HepG2 (cell line): ENCODE data around the gene SYNGAP1. TPM values are rescaled to one million over a fixed set of nuclear protein-coding genes. Genes with fewer than 3 reads are reported as not detected.

Experiments used
- ATAC-seq: fragments of 200-7000 bp; cut with Tn5 transposase; 3 replicates; pipeline ENCODE4 v1.9.1; 2020; ENCODE audit warnings: mild to moderate bottlenecking, moderate library complexity
- BruUV-seq: library from RNA; stranded (reverse); fragments of 400-500 nt; replicated peaks from 2 replicates; lab custom pipeline; 2021; lab: Mats Ljungman, UMichigan
- CTCF ChIA-PET: fragments of 300-600 bp; formaldehyde crosslinking; extraction: SDS; loops from one replicate; lab custom pipeline; 2021; ENCODE audit warnings: low total read pairs, inconsistent platforms, low intra/inter-chr PET ratio; lab: Yijun Ruan, JAX
- POLR2A ChIA-PET: fragments of 350-600 bp; sonication (Branson Sonifier 250); formaldehyde crosslinking; loops from one replicate; lab custom pipeline; 2020; ENCODE audit warnings: antibody characterized with exemption, inconsistent platforms; lab: Yijun Ruan, JAX
- DNase-seq: peaks from one replicate; pipeline ENCODE4 v3.0.0-alpha.2; 2015; ENCODE audit warnings: low spot score
- FAIRE-seq: peaks from 3 replicates; lab custom pipeline; 2011; peaks lifted over from hg19 to GRCh38; lab: Jason Lieb, UNC
- H2AFZ ChIP-seq: one replicate; pipeline ENCODE4 v1.6.1; 2011; ENCODE audit warnings: low read length, inconsistent platforms
- H3K27ac ChIP-seq: fragments of 300-600 bp; 3 replicates; pipeline ENCODE4 v1.8.0; 2011; ENCODE audit warnings: mixed run types, mild to moderate bottlenecking, mixed read lengths, low read length, inconsistent platforms; ENCODE audit not compliant: insufficient read depth; ENCODE audit errors: extremely low read length
- H3K27me3 ChIP-seq, 2 experiments: fragments of 200-600 bp in 1 of 2; 2 replicates in 1 of 2; 3 replicates in 1 of 2; pipeline versions ENCODE4 v1.6.0 to v1.8.0; 2011; ENCODE audit warnings: low read length in 2 of 2, mild to moderate bottlenecking in 2 of 2, moderate library complexity in 2 of 2, inconsistent platforms in 1 of 2; ENCODE audit not compliant: insufficient read depth in 2 of 2, control insufficient read depth in 1 of 2
- H3K36me3 ChIP-seq, 2 experiments: fragments of 200-600 bp in 1 of 2; replicated peaks in 1 of 2; 2 replicates in 1 of 2; 3 replicates in 1 of 2; pipeline versions ENCODE4 v1.5.1 to v1.8.0; 2011; ENCODE audit warnings: low read length in 2 of 2, inconsistent platforms in 1 of 2; ENCODE audit not compliant: insufficient read depth in 2 of 2, control insufficient read depth in 1 of 2
- H3K4me1 ChIP-seq: 2 replicates; pipeline ENCODE4 v1.5.1; 2012; ENCODE audit warnings: low read length, inconsistent platforms; ENCODE audit not compliant: insufficient read depth
- H3K4me2 ChIP-seq: 2 replicates; pipeline ENCODE4 v1.6.0; 2011; ENCODE audit warnings: low read depth, low read length, inconsistent platforms
- H3K4me3 ChIP-seq, 3 experiments: fragments of 200-600 bp in 1 of 3; sonication (generic), shearing (Covaris generic) in 1 of 3; replicated peaks in 1 of 3; 2 replicates each; pipeline ENCODE4 v1.5.1; 2011 to 2016; ENCODE audit warnings: low read length in 3 of 3, inconsistent platforms in 2 of 3, low read depth in 2 of 3, mild to moderate bottlenecking in 2 of 3, control low read depth in 1 of 3, mixed read lengths in 1 of 3; ENCODE audit not compliant: insufficient read depth in 1 of 3
- H3K79me2 ChIP-seq: one replicate; pipeline ENCODE4 v1.6.1; 2011; ENCODE audit warnings: low read length, inconsistent platforms; ENCODE audit not compliant: insufficient read depth
- H3K9ac ChIP-seq: 2 replicates; pipeline ENCODE4 v1.6.0; 2011; ENCODE audit warnings: mild to moderate bottlenecking, low read depth, low read length, inconsistent platforms; ENCODE audit not compliant: insufficient read depth
- H3K9me3 ChIP-seq: 2 replicates; pipeline ENCODE4 v1.5.1; 2012; ENCODE audit warnings: mild to moderate bottlenecking, low read length
- H4K20me1 ChIP-seq: 2 replicates; pipeline ENCODE4 v1.6.0; 2011; ENCODE audit warnings: inconsistent platforms, mild to moderate bottlenecking, low read length, moderate library complexity; ENCODE audit not compliant: insufficient read depth
- GABPA ChIP-seq, 2 experiments: IDR thresholded peaks; 2 replicates each; pipeline ENCODE4 v1.6.1; 2011 to 2016; ENCODE audit warnings: low read depth in 2 of 2, low read length in 1 of 2, missing biosample characterization in 1 of 2, missing genetic modification characterization in 1 of 2
- HNRNPK ChIP-seq: fragments of 200-400 bp; formaldehyde crosslinking; IDR thresholded peaks from 2 replicates; pipeline ENCODE4 v1.6.1; 2018; ENCODE audit warnings: low read length, low read depth, moderate library complexity, mild to moderate bottlenecking; ENCODE audit not compliant: poor library complexity, severe bottlenecking
- RCOR2 ChIP-seq: IDR thresholded peaks from 2 replicates; pipeline ENCODE4 v1.6.1; 2016; ENCODE audit warnings: missing biosample characterization, missing genetic modification reagents
- WGBS: methylation state at CpG from one replicate; pipeline ENCODE4 v1.1.6; 2017; ENCODE audit warnings: low lambda C conversion rate; 5-methylcytosine and 5-hydroxymethylcytosine counted together
- in situ Hi-C: cut with HindIII; loops from 2 replicates; pipeline ENCODE4 v1.10.0; 2017; ENCODE audit warnings: low pct_unique_long_range_greater_than_20kb; ENCODE audit not compliant: extremely low pct_ligation_motif_present
- intact Hi-C: fragments of 100-400 bp; cut with micrococcal nuclease; formaldehyde crosslinking; loops from one replicate; pipeline ENCODE4 v1.10.0; 2022; ENCODE audit not compliant: unreplicated experiment
- polyA plus RNA-seq, 8 experiments: library from polyadenylated mRNA; depleted of rRNA in 3 of 8; stranded (reverse) in 7 of 8; unstranded in 1 of 8; fragments of >200 nt; fragmentation: Illumina TruSeq in 4 of 8; extraction: Trizol in 4 of 8; gene quantifications; 2 replicates each; pipeline versions ENCODE4 v1.2.1 to v1.2.3, GENCODE V29; 2011 to 2016; ENCODE audit warnings: low read depth in 4 of 8, missing spikeins in 1 of 8, mixed read lengths in 1 of 8; ENCODE audit not compliant: insufficient read depth in 1 of 8
- total RNA-seq, 5 experiments: library from RNA; depleted of rRNA; stranded (reverse); fragments of >200 nt; fragmentation: Illumina TruSeq; extraction: Trizol; gene quantifications; 2 replicates each; pipeline ENCODE4 v1.2.3, GENCODE V29; 2016; ENCODE audit warnings: low read depth in 1 of 5
- TF ChIP-seq, protein P1 (sequence below): sonication (generic); formaldehyde crosslinking; IDR thresholded peaks from 2 replicates; pipeline ENCODE4 v1.4.0; 2020; ENCODE audit warnings: missing genetic modification reagents

SYNGAP1 gene
- total and polyA plus RNA-seq, 2 of the 13 experiments (the other 11 are each of a cell fraction or from before 2014, with no cell fraction given): 0.75 to 1.1 TPM

DNA sequence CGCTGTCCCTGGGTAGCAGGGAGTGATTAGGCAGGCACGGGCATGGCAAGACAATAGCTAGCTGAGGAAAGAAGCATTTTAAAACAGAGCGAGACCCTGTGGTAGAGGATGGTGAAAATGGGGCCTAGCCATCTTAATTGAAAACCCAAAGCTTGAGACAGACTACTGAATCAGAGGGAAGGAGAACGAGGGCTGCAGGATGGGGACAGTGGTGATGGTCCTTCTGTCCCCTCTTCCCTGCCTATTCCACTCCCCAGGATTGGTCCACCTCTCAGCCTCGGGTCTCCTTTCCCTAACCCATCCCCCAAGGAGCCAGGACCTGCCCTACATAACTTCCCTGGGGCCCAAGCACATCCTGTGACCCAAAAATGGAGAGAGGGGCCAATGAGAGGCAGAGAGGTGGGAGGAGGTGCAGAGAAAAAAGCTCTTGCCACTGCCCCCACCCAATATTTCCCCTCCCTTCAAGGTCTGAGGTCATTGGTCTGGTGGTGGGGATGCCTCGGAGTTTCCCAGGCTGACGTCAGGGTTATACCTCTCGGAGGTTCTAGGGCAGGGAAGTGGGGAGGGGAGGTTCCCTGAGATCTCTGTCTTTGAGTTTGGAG is 1.1 kb upstream of the SYNGAP1 start (continued):
- TF ChIP-seq, protein P1, sequence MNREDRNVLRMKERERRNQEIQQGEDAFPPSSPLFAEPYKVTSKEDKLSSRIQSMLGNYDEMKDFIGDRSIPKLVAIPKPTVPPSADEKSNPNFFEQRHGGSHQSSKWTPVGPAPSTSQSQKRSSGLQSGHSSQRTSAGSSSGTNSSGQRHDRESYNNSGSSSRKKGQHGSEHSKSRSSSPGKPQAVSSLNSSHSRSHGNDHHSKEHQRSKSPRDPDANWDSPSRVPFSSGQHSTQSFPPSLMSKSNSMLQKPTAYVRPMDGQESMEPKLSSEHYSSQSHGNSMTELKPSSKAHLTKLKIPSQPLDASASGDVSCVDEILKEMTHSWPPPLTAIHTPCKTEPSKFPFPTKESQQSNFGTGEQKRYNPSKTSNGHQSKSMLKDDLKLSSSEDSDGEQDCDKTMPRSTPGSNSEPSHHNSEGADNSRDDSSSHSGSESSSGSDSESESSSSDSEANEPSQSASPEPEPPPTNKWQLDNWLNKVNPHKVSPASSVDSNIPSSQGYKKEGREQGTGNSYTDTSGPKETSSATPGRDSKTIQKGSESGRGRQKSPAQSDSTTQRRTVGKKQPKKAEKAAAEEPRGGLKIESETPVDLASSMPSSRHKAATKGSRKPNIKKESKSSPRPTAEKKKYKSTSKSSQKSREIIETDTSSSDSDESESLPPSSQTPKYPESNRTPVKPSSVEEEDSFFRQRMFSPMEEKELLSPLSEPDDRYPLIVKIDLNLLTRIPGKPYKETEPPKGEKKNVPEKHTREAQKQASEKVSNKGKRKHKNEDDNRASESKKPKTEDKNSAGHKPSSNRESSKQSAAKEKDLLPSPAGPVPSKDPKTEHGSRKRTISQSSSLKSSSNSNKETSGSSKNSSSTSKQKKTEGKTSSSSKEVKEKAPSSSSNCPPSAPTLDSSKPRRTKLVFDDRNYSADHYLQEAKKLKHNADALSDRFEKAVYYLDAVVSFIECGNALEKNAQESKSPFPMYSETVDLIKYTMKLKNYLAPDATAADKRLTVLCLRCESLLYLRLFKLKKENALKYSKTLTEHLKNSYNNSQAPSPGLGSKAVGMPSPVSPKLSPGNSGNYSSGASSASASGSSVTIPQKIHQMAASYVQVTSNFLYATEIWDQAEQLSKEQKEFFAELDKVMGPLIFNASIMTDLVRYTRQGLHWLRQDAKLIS (CRISPR knock-in tag): 0 out of 2 replicates have a peak, but pooled peaks have one; percentile 39

DNA sequence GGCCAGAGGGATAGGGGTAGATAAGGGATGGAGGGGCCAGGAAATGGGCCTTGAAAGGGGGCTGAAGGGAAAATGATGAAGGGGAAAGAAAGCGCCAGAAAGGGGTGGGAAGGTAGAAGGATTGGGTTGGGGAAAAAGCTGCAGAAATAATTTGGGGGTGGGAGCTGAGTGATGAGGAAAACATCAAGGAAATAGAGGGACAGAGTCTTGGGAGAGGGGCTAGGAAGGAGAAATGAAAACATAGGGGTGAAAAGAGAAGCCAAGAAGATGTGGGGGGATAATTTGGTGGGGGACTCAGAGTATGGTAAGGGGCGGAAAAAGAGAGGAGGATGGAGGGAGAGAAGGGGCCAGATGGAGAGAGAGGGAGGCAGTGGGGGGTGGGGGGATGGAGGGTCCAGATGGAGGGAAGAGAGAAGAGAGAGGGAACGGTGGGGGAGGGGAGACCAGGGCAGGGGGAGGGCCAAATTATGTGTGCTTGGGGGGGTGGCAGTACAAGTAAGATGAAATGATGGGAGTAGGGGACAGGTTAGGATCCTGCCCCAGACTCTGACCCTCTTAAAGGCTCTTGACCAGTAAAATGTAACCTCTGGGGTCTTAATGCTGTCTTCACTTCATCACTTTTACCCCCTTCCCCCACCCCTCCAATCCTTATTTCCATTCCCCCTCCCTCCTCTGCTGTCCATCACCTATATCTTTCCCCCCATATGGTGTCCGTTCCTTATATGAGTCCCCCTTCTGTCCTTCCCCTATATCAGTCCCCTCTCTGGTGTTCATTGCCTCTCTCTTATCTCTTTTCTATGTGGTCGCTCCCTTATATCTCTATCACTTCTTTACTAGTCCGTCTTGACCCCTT is 852 bp downstream of the SYNGAP1 start:
- no peaks in the 10 kb centered on the region for H4K20me1 ChIP-seq
- H3K27ac ChIP-seq: no peak overlapping the region
- ChIA-PET POLR2A (no interaction called here), CTCF (no interaction called here)
- H3K9ac ChIP-seq: no peak overlapping the region
- H2AFZ ChIP-seq: no peak overlapping the region
- TF ChIP-seq HNRNPK: peak; percentile 91
- TF ChIP-seq RCOR2: no peak
- no peak for TF ChIP-seq GABPA (IDR thresholded peaks at IDR 0.05; ENCODE audit: low read depth, low read length)
- TF ChIP-seq GABPA (CRISPR knock-in tag; IDR thresholded peaks at IDR 0.05; ENCODE audit: low read depth): peak; percentile 36; the same call in 1 of the 2 replicates
- H3K4me3 ChIP-seq: no peak overlapping the region
- 37% methylated on average over 6 of the region's 6 CpGs for WGBS
- DNase-seq (no peak), FAIRE-seq (no peak), ATAC-seq (no peak)
- H3K4me1 ChIP-seq: peaks cover 51% of the 10 kb centered on the region
- no TSS peak for BruUV-seq
- peaks cover 2 to 35% of the 10 kb centered on the region in 2 experiments; a peak in 3 of 5 replicates for H3K27me3 ChIP-seq
- H3K36me3 ChIP-seq: peaks cover 3 to 7% of the 10 kb centered on the region in 2 experiments
- in situ Hi-C loops (loop anchor here (25.0 kb wide), 1 partner anchor 133 kb away; the partner anchor contains the start of genes B3GALT4, PFDN6, RGL2 and WDR46), intact Hi-C loops (no loop called here)
- no peaks in the 10 kb centered on the region for H3K9me3 ChIP-seq
- peaks cover 18% of the 10 kb centered on the region for H3K79me2 ChIP-seq
- no peak overlapping the region for H3K4me2 ChIP-seq
